ENCODE data around the gene CIRBP. TPM values are rescaled to one million over a fixed set of nuclear protein-coding genes. Genes with fewer than 3 reads are reported as not detected.
A peak's percentile ranks its signal among the peaks of the same experiment; 100 is the strongest.

CIRBP gene
- total and polyA plus RNA-seq, 2 of the 13 experiments (the other 11 are each of a cell fraction or from before 2014, with no cell fraction given), result 133 to 140 TPM

- TF ChIP-seq FOSL1 (CRISPR knock-in tag; IDR thresholded peaks at IDR 0.05; ENCODE audit: borderline replicate concordance) (peak; percentile 99), ZNF143 (CRISPR knock-in tag; IDR thresholded peaks at IDR 0.05) (peak; percentile 56), CSRNP1 (CRISPR knock-in tag; IDR thresholded peaks at IDR 0.05) (no peak), ZFAT (CRISPR knock-in tag; conservative IDR thresholded peaks at IDR 0.05) (no peak), ZFP1 (CRISPR knock-in tag; IDR thresholded peaks at IDR 0.05) (no peak), ZIK1 (CRISPR knock-in tag; IDR thresholded peaks at IDR 0.05; ENCODE audit: borderline replicate concordance, low read depth) (peak; percentile 60; the same call in 1 of the 2 replicates), ZNF17 (CRISPR knock-in tag; IDR thresholded peaks at IDR 0.05) (no peak), ATRX (CRISPR knock-in tag; IDR thresholded peaks at IDR 0.05; ENCODE audit: borderline replicate concordance) (no peak), ZC3H13 (CRISPR knock-in tag; IDR thresholded peaks at IDR 0.05) (0 out of 2 replicates have a peak, but pooled peaks have one; percentile 32), SMAD3 (CRISPR knock-in tag; IDR thresholded peaks at IDR 0.05) (no peak), ZNF256 (CRISPR knock-in tag; conservative IDR thresholded peaks at IDR 0.05) (no peak), ASH2L (IDR thresholded peaks at IDR 0.05; ENCODE audit: insufficient read length, low read depth, low read length) (no peak), ZBED4 (CRISPR knock-in tag; IDR thresholded peaks at IDR 0.05; ENCODE audit: borderline replicate concordance) (peak; percentile 88; the same call in 1 of the 2 replicates), ZNF343 (CRISPR knock-in tag; IDR thresholded peaks at IDR 0.05) (peak; percentile 38; the same call in 1 of the 2 replicates), ZBTB46 (CRISPR knock-in tag; IDR thresholded peaks at IDR 0.05; ENCODE audit: borderline replicate concordance) (no peak), SIN3A (IDR thresholded peaks at IDR 0.05; ENCODE audit: borderline replicate concordance, low read depth, low read length) (no peak; the same call in 1 of the 2 replicates), SRY (CRISPR knock-in tag; IDR thresholded peaks at IDR 0.05) (0 out of 2 replicates have a peak, but pooled peaks have one; percentile 55), TMF1 (CRISPR knock-in tag; IDR thresholded peaks at IDR 0.05; ENCODE audit: low read depth) (no peak), ZSCAN20 (CRISPR knock-in tag; IDR thresholded peaks at IDR 0.05; ENCODE audit: borderline replicate concordance) (no peak), MLX (CRISPR knock-in tag; IDR thresholded peaks at IDR 0.05) (0 out of 2 replicates have a peak, but pooled peaks have one; percentile 56), CEBPG (CRISPR knock-in tag; IDR thresholded peaks at IDR 0.05) (no peak)
Measured at GRCh38 chr19:1264801-1265614, 4.1 kb upstream of the CIRBP start (continued).

Measured in HepG2 (cell line).